ENCODE measurements around the gene GNAQ. TPM values are rescaled to one million over a fixed set of nuclear protein-coding genes. Genes with fewer than 3 reads are reported as not detected.

GNAQ gene
- total and polyA plus RNA-seq, 4 donors, result 21.9 to 84.2 (median 53.1) TPM

DNA sequence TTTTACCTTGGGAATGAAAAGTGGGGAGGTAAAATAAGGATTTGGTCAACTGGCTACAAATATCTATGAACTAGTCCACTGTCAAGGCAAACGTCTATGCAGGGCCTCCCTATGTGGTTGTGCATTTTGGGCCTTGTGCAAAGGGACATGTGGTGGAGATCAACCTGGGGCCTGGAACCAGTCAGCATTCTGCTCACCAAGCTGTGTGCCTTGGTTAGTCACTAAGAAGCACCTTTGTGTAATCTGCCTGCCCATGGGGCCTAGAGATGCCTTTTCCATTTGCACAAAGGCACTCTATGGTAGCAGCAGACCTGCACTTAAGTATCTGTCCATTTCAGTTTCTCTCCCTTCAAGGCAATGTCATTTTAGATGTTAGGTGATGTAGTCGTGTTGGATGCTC is 184.0 kb downstream of the GNAQ start:
- H3K4me3 ChIP-seq (ENCODE audit: low read length in 2 of 2), result no peak overlapping the region
- no peaks in the 10 kb centered on the region for H3K27me3 ChIP-seq (ENCODE audit: control insufficient read depth in 1 of 2, insufficient read depth in 2 of 2, low read length in 1 of 2)
- H3K9me3 ChIP-seq (ENCODE audit: control insufficient read depth, low read length), result no peaks in the 10 kb centered on the region
- intact Hi-C loops (cut with DNase I), result loop anchor here in 1 of 2 donors (10.0 kb wide), 1 partner anchor 187 kb away; the partner anchor contains the start of gene GNAQ
- WGBS, 2 donors, result 53% methylated on average over 2 of the region's 2 CpGs
- peak overlapping the region; percentile 78 to 91 for H3K27ac ChIP-seq (ENCODE audit: low read depth in 1 of 2, low read length in 2 of 2)
- no peak for ATAC-seq (ENCODE audit: low FRiP score)
- H3K4me1 ChIP-seq (ENCODE audit: control insufficient read depth in 1 of 2, insufficient read depth in 2 of 2, low read length in 2 of 2), result peaks cover 9 to 10% of the 10 kb centered on the region in 2 donors
- no peak for DNase-seq
- H3K36me3 ChIP-seq (ENCODE audit: control insufficient read depth in 1 of 2, insufficient read depth in 2 of 2, low read length in 1 of 2), result no peaks in the 10 kb centered on the region

DNA sequence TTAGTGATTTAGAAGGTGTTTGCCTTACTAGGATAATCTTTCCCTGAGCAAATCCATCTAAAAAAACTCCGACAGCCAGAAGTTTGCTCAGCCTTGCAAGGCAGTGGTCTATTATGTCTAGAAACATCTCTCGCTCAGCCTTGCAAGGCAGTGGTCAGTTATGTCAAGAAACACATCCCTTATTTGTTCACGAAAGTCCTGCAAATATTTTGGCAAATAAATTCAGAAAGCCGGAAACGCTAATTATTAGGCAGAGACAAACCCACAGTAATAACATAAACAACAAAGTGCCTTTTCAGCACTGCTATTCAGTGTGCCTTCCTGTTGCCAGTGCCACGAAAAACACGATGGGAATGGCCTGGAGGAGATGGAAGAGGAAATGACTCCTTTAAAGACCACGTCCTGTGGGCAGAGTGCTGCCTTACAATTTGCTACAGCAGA is 184.5 kb downstream of the GNAQ start:
- peak overlapping the region; percentile 58 to 91 for H3K27ac ChIP-seq (ENCODE audit: low read depth in 1 of 2, low read length in 2 of 2)
- no peak for ATAC-seq (ENCODE audit: low FRiP score)
- H3K4me1 ChIP-seq (ENCODE audit: control insufficient read depth in 1 of 2, insufficient read depth in 2 of 2, low read length in 2 of 2), result peaks cover 9 to 10% of the 10 kb centered on the region in 2 donors
- no peaks in the 10 kb centered on the region for H3K36me3 ChIP-seq (ENCODE audit: control insufficient read depth in 1 of 2, insufficient read depth in 2 of 2, low read length in 1 of 2)
- H3K4me3 ChIP-seq (ENCODE audit: low read length in 2 of 2), result no peak overlapping the region
- WGBS, 2 donors, result 6 to 8% methylated on average over 8 of the region's 8 CpGs
- peak in 1 of 2 donors; percentile 66 for DNase-seq
- intact Hi-C loops (cut with DNase I), result loop anchor here in 1 of 2 donors (10.0 kb wide), 1 partner anchor 188 kb away; the partner anchor contains the start of gene GNAQ
- H3K27me3 ChIP-seq (ENCODE audit: control insufficient read depth in 1 of 2, insufficient read depth in 2 of 2, low read length in 1 of 2), result no peaks in the 10 kb centered on the region
- no peaks in the 10 kb centered on the region for H3K9me3 ChIP-seq (ENCODE audit: control insufficient read depth, low read length)

DNA sequence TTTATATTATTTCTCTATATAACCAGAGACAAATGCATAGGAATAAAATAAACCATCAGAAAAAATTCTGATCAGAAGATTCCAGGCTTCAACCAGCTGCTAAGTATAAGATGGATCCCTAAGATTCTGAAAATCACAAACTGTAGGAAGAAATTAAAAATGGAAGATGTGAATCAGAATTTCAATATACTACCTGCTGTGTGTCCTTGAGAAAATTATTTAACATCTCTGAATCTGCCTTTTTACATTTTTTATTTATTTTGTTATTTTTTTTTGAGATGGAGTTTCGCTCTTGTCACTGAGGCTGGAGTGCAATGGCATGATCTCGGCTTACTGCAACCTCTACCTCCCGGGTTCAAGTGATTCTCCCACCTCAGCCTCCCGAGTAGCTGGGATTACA is 187.2 kb downstream of the GNAQ start:
- intact Hi-C loops (cut with DNase I), result loop anchor here in 1 of 2 donors (10.0 kb wide), 1 partner anchor 190 kb away; the partner anchor contains the start of gene GNAQ
- Histone ChIP-seq H3K4me1 (ENCODE audit: control insufficient read depth in 1 of 2, insufficient read depth in 2 of 2, low read length in 2 of 2) (peaks cover 9 to 11% of the 10 kb centered on the region in 2 donors), H3K36me3 (ENCODE audit: control insufficient read depth in 1 of 2, insufficient read depth in 2 of 2, low read length in 1 of 2) (no peaks in the 10 kb centered on the region), H3K27ac (ENCODE audit: low read depth in 1 of 2, low read length in 2 of 2) (no peak overlapping the region), H3K9me3 (ENCODE audit: control insufficient read depth, low read length) (no peaks in the 10 kb centered on the region), H3K4me3 (ENCODE audit: low read length in 2 of 2) (no peak overlapping the region), H3K27me3 (ENCODE audit: control insufficient read depth in 1 of 2, insufficient read depth in 2 of 2, low read length in 1 of 2) (no peaks in the 10 kb centered on the region)
- ATAC-seq (ENCODE audit: low FRiP score), result no peak
- WGBS, 2 donors, result 97 to 99% methylated on average over 4 of the region's 4 CpGs
- DNase-seq, result no peak

DNA sequence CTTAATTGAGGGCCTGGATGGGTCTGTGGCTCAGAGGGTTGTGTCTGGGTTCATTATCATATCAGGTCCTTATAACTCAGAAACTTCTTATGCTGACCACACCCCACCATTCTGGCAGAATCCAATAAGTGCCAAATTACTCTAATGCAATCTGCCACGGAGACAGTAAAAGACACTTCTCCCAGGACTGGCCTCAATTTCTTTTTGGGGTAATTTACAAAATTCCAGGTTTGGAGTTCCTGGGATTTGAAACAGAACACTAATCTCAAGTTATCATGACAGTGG is 187.8 kb downstream of the GNAQ start:
- 95 to 97% methylated on average over 1 of the region's 1 CpG for WGBS, 2 donors

DNA sequence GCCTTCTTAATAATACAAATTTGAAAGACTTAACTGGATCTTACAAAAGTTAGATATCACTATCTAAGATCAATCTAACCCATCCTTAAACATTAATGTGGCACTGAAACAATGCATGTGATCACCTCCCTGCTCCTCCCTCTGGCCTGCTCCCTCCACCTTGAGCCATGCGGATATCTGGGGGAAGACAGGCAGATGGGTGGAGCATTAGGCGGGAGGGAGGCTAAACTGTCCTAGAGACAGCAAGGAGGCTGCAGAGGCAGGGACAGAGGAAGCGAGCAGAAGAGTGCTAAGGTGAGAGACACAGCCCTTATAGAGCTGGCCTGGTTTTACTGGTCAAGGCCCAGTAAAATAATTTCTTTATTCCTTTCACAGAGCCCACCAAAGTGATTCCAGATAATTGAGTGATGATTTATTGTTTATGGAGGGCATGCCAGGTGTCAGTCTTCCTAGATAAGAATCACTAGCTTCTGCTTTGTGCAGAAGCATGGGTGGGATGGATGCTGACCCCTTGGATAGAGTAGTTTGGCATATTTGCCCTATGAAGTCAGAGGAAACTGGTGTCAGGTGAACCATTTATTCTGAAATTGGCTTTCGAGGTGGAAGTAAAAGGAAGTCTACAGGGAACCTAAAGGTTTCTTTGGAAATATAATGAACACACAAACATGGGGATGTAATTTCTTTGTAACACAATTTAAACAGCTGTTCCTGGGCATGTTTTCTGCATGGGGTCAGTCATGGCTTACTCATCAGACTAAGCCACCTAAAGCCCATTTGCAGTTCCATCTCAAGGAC is 188.3 kb downstream of the GNAQ start:
- Histone ChIP-seq H3K36me3 (ENCODE audit: control insufficient read depth in 1 of 2, insufficient read depth in 2 of 2, low read length in 1 of 2) (no peaks in the 10 kb centered on the region), H3K9me3 (ENCODE audit: control insufficient read depth, low read length) (no peaks in the 10 kb centered on the region), H3K4me1 (ENCODE audit: control insufficient read depth in 1 of 2, insufficient read depth in 2 of 2, low read length in 2 of 2) (peaks cover 7 to 13% of the 10 kb centered on the region in 2 donors), H3K27me3 (ENCODE audit: control insufficient read depth in 1 of 2, insufficient read depth in 2 of 2, low read length in 1 of 2) (no peaks in the 10 kb centered on the region), H3K27ac (ENCODE audit: low read depth in 1 of 2, low read length in 2 of 2) (no peak overlapping the region), H3K4me3 (ENCODE audit: low read length in 2 of 2) (no peak overlapping the region)
- intact Hi-C loops (cut with DNase I), result loop anchor here in 1 of 2 donors (10.0 kb wide), 1 partner anchor 192 kb away; the partner anchor contains the start of gene GNAQ
- DNase-seq (no peak), ATAC-seq (ENCODE audit: low FRiP score) (no peak)
- 96 to 97% methylated on average over 4 of the region's 4 CpGs for WGBS, 2 donors

More for the DNA sequence above, 187.8 kb downstream of the GNAQ start:
- intact Hi-C loops (cut with DNase I), result loop anchor here in 1 of 2 donors (10.0 kb wide), 1 partner anchor 191 kb away; the partner anchor contains the start of gene GNAQ
- Histone ChIP-seq H3K36me3 (ENCODE audit: control insufficient read depth in 1 of 2, insufficient read depth in 2 of 2, low read length in 1 of 2) (no peaks in the 10 kb centered on the region), H3K4me1 (ENCODE audit: control insufficient read depth in 1 of 2, insufficient read depth in 2 of 2, low read length in 2 of 2) (peaks cover 11 to 13% of the 10 kb centered on the region in 2 donors), H3K4me3 (ENCODE audit: low read length in 2 of 2) (no peak overlapping the region), H3K27ac (ENCODE audit: low read depth in 1 of 2, low read length in 2 of 2) (no peak overlapping the region), H3K27me3 (ENCODE audit: control insufficient read depth in 1 of 2, insufficient read depth in 2 of 2, low read length in 1 of 2) (no peaks in the 10 kb centered on the region), H3K9me3 (ENCODE audit: control insufficient read depth, low read length) (no peaks in the 10 kb centered on the region)
- DNase-seq (no peak), ATAC-seq (ENCODE audit: low FRiP score) (no peak)

DNA sequence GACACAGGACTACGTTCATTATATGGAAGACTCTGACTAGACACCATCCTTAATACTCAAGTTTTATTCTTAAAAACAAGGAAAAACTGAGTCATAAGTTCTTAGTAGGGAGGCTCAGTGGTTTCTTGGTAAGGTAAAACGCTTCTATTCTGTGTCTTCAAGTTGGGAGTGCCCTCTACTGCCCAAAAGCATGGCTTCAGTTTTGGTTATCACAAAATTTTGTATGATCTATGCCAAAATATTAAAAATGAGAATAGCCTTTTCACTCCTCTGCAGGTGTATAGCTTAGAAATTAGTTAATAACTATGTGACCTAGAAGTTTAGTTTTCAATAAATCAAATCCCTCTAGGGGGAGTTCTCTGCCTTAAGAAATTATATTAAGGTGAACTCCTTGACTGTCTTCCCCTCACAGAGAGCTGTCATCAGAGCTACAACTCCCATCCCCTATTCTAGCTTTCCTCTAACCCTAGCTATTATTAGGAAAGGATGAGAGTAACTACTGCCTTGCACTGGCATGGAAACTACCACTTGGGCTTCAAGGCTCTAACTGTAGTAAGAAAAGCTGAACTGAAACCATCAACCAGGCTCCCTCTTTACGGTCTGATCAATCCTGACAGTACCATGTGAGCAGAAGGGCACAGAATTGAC is 189.7 kb downstream of the GNAQ start:
- Histone ChIP-seq H3K4me3 (ENCODE audit: low read length in 2 of 2) (no peak overlapping the region), H3K27ac (ENCODE audit: low read depth in 1 of 2, low read length in 2 of 2) (no peak overlapping the region), H3K4me1 (ENCODE audit: control insufficient read depth in 1 of 2, insufficient read depth in 2 of 2, low read length in 2 of 2) (peaks cover 3 to 8% of the 10 kb centered on the region in 2 donors), H3K36me3 (ENCODE audit: control insufficient read depth in 1 of 2, insufficient read depth in 2 of 2, low read length in 1 of 2) (no peaks in the 10 kb centered on the region), H3K9me3 (ENCODE audit: control insufficient read depth, low read length) (no peaks in the 10 kb centered on the region), H3K27me3 (ENCODE audit: control insufficient read depth in 1 of 2, insufficient read depth in 2 of 2, low read length in 1 of 2) (no peaks in the 10 kb centered on the region)
- intact Hi-C loops (cut with DNase I), result loop anchor here in 1 of 2 donors (10.0 kb wide), 1 partner anchor 193 kb away; the partner anchor contains the start of gene GNAQ
- 74 to 80% methylated on average over 3 of the region's 3 CpGs for WGBS, 2 donors
- no peak for ATAC-seq (ENCODE audit: low FRiP score)
- DNase-seq, result no peak

DNA sequence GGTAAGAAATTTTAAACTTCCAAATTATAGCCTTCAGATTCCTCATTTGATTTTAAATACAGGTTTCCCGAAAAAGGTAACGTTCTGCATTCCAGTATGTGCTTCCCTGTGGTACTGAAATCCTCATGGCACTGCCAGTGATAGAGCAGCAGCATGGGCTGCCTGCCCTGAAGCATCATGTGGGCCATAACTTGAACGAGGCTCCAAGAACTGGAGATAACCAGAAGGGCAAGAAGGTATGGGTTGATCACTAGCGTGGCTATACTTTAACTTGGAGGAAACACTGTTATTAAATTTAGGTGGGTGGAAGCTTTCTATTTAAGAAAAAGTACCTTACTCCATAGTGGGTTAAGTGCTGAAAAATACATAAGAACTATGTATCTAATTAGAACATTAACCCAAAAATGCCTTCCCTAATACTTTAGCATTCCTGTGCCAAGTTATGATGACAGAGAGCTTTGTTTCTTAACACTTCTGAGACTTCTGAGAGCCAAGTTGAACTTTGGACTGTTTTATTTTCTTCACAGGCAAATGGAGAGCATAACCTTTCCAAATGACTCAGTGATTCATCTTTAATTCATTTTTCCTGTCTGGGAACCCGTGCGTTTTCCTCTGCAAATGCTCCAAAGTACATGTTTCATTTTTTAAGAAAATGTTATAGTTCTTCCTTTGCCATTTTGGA is 192.0 kb downstream of the GNAQ start:
- DNase-seq (no peak), ATAC-seq (ENCODE audit: low FRiP score) (peak; percentile 59)
- WGBS, 2 donors, result 28 to 30% methylated on average over 6 of the region's 6 CpGs
- Histone ChIP-seq H3K4me1 (ENCODE audit: control insufficient read depth in 1 of 2, insufficient read depth in 2 of 2, low read length in 2 of 2) (peaks cover 3% of the 10 kb centered on the region in 2 donors), H3K9me3 (ENCODE audit: control insufficient read depth, low read length) (no peaks in the 10 kb centered on the region), H3K36me3 (ENCODE audit: control insufficient read depth in 1 of 2, insufficient read depth in 2 of 2, low read length in 1 of 2) (no peaks in the 10 kb centered on the region), H3K27me3 (ENCODE audit: control insufficient read depth in 1 of 2, insufficient read depth in 2 of 2, low read length in 1 of 2) (no peaks in the 10 kb centered on the region), H3K4me3 (ENCODE audit: low read length in 2 of 2) (no peak overlapping the region), H3K27ac (ENCODE audit: low read depth in 1 of 2, low read length in 2 of 2) (peak overlapping the region; percentile 67 to 76)
- intact Hi-C loops (cut with DNase I), result loop anchor here in 1 of 2 donors (10.0 kb wide), 1 partner anchor 195 kb away; the partner anchor contains the start of gene GNAQ

DNA sequence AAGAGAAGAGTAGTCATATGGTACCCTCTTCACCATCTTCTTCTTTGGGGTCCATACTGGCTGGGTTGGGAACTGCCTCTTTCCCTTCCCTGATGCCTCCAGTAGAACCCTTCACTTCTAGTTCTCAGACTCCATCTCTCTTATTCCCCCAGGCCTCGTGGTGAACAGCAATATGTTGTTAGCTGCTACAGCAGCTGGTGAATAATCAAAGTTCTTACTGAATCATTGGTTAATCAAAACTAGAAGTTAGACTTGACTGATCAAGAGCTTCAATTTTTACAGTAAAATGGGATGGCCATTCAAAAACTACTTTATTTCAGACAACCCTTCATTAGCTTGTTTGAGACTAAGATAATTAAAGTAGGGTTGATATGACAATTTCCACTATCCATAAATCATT is 192.6 kb downstream of the GNAQ start:
- WGBS, 2 donors, result 59 to 68% methylated on average over 1 of the region's 1 CpG
- ATAC-seq (ENCODE audit: low FRiP score), result no peak
- no peaks in the 10 kb centered on the region for H3K27me3 ChIP-seq (ENCODE audit: control insufficient read depth in 1 of 2, insufficient read depth in 2 of 2, low read length in 1 of 2)
- no peak overlapping the region for H3K27ac ChIP-seq (ENCODE audit: low read depth in 1 of 2, low read length in 2 of 2)
- no peak overlapping the region for H3K4me3 ChIP-seq (ENCODE audit: low read length in 2 of 2)
- peaks cover 3% of the 10 kb centered on the region in 2 donors for H3K4me1 ChIP-seq (ENCODE audit: control insufficient read depth in 1 of 2, insufficient read depth in 2 of 2, low read length in 2 of 2)
- intact Hi-C loops (cut with DNase I), result no loop called here
- H3K9me3 ChIP-seq (ENCODE audit: control insufficient read depth, low read length), result no peaks in the 10 kb centered on the region
- no peak for DNase-seq
- no peaks in the 10 kb centered on the region for H3K36me3 ChIP-seq (ENCODE audit: control insufficient read depth in 1 of 2, insufficient read depth in 2 of 2, low read length in 1 of 2)
